HG03039 (cell line): ENCODE measurements around the gene CTR9.
"Not testable (repeated sequence)": the region's sequence is repeated elsewhere in the genome, so short reads cannot be mapped to it uniquely, and the experiment has no call there.

Source experiments
- ATAC-seq: cut with Tn5 transposase; IDR thresholded peaks from one replicate; pipeline ENCODE4 v1.9.1; 2021; ENCODE audit warnings: mild to moderate bottlenecking, moderate library complexity; ENCODE audit not compliant: unreplicated experiment

The CTR9 gene

DNA sequence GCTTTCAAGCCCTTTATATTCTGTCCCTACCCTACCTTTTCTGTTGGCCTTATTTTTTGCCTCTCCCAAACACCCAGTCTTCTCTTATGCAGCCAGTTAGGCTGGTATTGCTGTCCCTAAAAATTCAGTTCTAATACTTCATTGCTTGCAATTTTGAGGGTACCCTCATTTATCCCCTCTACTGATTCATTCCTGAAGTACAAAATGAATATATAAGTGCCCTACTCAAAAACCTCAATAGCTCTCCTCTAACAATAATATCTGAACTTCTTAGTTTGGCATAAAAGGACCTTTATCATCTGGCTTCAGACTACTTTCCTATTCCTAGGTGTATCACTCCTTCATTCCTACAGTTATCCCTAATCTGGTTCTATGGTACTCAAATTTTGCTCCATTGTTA is 62.9 kb downstream of the CTR9 start:
- no peak for ATAC-seq

DNA sequence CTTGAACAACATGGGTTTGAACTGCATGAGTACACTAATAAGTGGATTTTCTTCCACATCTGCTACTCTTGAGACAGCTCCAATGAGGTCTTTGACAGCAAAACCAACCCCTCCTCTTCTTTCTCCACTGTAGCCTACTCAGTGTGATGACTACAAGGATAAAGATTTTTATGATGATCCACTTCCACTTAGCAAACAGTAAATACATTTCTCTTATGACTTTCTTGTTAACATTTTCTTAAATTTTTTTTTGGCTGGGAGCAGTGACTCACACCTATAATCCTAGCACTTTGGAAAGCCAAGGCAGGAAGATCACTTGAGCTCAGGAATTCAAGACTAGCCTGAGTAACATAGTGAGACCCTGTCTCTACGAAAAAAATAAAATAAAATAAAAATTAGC is 67.5 kb downstream of the CTR9 start:
- no peak for ATAC-seq

DNA sequence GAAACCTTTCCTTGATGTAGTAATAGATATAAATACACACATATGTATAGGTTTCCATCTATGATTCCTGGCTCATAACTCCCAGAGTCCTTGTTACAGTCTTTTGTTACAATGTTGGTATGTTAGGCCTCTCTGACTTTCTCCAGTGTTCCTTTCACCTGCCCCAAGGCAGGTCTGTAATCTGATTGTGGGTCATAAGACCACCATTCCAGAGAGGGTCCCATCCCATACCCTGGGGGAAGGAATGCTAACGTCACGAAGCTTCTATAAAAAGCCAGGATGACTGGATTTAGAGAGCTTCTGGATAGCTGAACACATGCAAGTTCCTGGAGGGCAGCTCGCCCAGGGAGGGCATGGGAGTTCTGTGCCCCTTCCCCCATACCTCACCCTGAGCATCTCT is 71.4 kb downstream of the CTR9 start:
- not testable (repeated sequence) for ATAC-seq

DNA sequence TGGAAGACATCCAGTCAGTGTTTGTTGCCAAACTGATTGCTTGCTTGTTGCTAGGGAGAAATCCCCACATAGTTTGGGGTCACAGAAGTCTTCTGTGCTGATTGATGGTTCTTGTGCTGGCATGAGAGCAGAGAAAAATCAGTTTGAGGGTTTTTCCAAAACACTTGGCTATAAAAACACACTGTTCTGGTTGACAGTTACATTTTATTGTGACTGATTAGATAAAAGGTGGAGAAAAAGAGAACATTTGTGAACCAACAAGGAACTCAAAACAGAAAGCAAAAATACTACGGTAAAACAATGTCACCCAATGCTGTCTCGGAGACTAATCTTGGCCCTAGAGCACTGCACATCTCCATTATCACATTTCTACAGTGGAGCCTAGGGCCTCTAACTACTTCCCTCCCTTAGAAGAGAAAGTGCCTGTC is 72.1 kb downstream of the CTR9 start:
- ATAC-seq = no peak

DNA sequence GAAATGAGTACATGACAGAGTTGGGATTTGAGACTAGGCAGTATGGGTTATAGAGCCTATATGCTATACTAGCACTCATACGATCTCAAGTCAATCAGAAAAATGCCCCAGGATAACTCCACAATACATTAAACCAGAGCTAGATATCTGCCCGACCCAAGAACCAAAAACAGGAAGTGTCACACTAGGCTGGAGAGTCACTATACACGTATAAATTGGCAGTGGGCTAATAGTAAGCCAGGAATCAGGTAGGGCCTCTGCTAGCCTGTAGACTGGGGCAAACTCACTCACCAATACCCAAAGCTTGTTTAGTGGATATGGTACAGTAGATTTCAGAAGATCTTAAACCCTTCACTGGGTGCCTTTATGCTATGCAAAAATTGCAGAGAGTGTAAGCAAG is 73.8 kb downstream of the CTR9 start:
- no peak for ATAC-seq

DNA sequence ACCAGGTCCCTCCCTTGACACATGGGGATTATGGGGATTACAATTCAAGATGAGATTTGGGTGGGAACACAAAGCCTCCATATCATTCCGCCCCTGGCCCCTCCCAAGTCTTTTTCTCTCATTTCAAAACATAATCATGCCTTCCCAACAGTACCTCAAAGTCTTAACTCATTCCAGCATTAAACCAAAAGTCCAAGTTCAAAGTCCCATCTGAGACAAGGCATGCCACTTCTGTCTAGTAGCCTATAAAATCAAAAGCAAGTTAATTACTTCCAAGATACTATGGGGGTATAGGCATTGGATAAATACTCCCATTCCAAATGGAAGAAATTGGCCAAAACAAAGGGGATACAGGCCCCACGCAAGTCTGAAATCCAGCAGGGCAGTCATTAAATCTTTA is 77.4 kb downstream of the CTR9 start:
- ATAC-seq = no peak

DNA sequence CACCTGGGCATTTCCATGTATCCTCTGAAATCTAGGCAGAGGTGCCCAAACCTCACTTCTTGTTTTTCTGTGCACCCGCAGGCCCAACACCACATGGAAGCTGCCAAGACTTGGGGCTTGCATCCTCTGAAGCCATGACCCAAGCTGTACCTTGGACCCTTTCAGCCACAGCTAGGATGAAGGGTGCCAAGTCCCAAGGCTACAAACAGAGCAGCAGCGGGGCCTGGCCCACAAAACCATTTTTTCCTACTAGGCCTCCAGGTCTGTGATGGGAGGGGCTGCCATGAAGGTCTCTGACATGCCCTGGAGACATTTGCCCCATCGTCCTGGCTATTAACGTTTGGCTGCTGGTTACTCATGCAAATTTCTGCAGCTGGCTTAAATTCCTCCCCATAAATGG is 78.1 kb downstream of the CTR9 start:
- no peak for ATAC-seq
